IPS-18c (cell line): ENCODE results near the gene C14orf119.

Experiments
- H3K4me3 ChIP-seq: 2 replicates; pipeline ENCODE4 v1.7.0; 2013; ENCODE audit warnings: low read depth, mild to moderate bottlenecking, low read length, moderate library complexity; ENCODE audit not compliant: insufficient read depth
- H3K9me3 ChIP-seq: one replicate; pipeline ENCODE4 v1.6.1; 2013; ENCODE audit warnings: mild to moderate bottlenecking, low read length, moderate library complexity; ENCODE audit not compliant: control insufficient read depth, insufficient read depth

The C14orf119 gene

GRCh38 chr14:23114120-23114458 lies 18.8 kb downstream of the C14orf119 start:
- H3K9me3 ChIP-seq = no peaks in the 10 kb centered on the region
- no peak overlapping the region for H3K4me3 ChIP-seq

- no peaks in the 10 kb centered on the region for H3K9me3 ChIP-seq
- no peak overlapping the region for H3K4me3 ChIP-seq
Measured at GRCh38 chr14:23114669-23115038, 19.3 kb downstream of the C14orf119 start.

- no peak overlapping the region for H3K4me3 ChIP-seq
Measured at GRCh38 chr14:23115039-23115731, 19.9 kb downstream of the C14orf119 start.

GRCh38 chr14:23115918-23116317 lies 20.6 kb downstream of the C14orf119 start:
- H3K9me3 ChIP-seq = no peaks in the 10 kb centered on the region
- H3K4me3 ChIP-seq = no peak overlapping the region

More at GRCh38 chr14:23115039-23115731, 19.9 kb downstream of the C14orf119 start:
- H3K9me3 ChIP-seq = no peaks in the 10 kb centered on the region

GRCh38 chr14:23117371-23118020 lies 22.2 kb downstream of the C14orf119 start:
- no peaks in the 10 kb centered on the region for H3K9me3 ChIP-seq
- no peak overlapping the region for H3K4me3 ChIP-seq

GRCh38 chr14:23118506-23119362 lies 23.4 kb downstream of the C14orf119 start, which contains the start of gene CEBPE:
CEBPE (minus strand) TSS chr14:23119255; CDS start chr14:23119091, 164 bp downstream.
- Histone ChIP-seq H3K4me3 (no peak within 1 kb of the TSS), H3K9me3 (no peaks in the 10 kb centered on the region)

GRCh38 chr14:23119363-23120327 lies 24.3 kb downstream of the C14orf119 start:
- Histone ChIP-seq H3K9me3 (no peaks in the 10 kb centered on the region), H3K4me3 (no peak overlapping the region)

- Histone ChIP-seq H3K9me3 (no peaks in the 10 kb centered on the region), H3K4me3 (no peak overlapping the region)
Measured at GRCh38 chr14:23120541-23121251, 25.4 kb downstream of the C14orf119 start.

GRCh38 chr14:23121361-23121771 lies 26.1 kb downstream of the C14orf119 start:
- H3K4me3 ChIP-seq = no peak overlapping the region
- no peaks in the 10 kb centered on the region for H3K9me3 ChIP-seq

GRCh38 chr14:23122086-23122485 lies 26.8 kb downstream of the C14orf119 start:
- no peak overlapping the region for H3K4me3 ChIP-seq
- no peaks in the 10 kb centered on the region for H3K9me3 ChIP-seq

- no peak overlapping the region for H3K4me3 ChIP-seq
- H3K9me3 ChIP-seq = no peaks in the 10 kb centered on the region
Measured at GRCh38 chr14:23123419-23123818, 28.1 kb downstream of the C14orf119 start.

- H3K4me3 ChIP-seq = no peak overlapping the region
- H3K9me3 ChIP-seq = no peaks in the 10 kb centered on the region
Measured at GRCh38 chr14:23124337-23124954, 29.1 kb downstream of the C14orf119 start.

GRCh38 chr14:23125011-23125410 lies 29.7 kb downstream of the C14orf119 start:
- H3K9me3 ChIP-seq = no peaks in the 10 kb centered on the region
- H3K4me3 ChIP-seq = no peak overlapping the region

- H3K9me3 ChIP-seq = no peaks in the 10 kb centered on the region
- no peak overlapping the region for H3K4me3 ChIP-seq
Measured at GRCh38 chr14:23125933-23126524, 30.7 kb downstream of the C14orf119 start.

- Histone ChIP-seq H3K9me3 (no peaks in the 10 kb centered on the region), H3K4me3 (no peak overlapping the region)
Measured at GRCh38 chr14:23126548-23127278, 31.4 kb downstream of the C14orf119 start.
